Ishikawa (cell line): ENCODE data around the gene MR1.

Experiments
- CEBPB ChIP-seq: IDR thresholded peaks from 2 replicates; pipeline ENCODE4 v1.6.1; 2012
- CREB1 ChIP-seq: IDR thresholded peaks from 2 replicates; pipeline ENCODE4 v1.6.1; 2012; ENCODE audit warnings: low read depth
- EGR1 ChIP-seq: IDR thresholded peaks from 2 replicates; pipeline ENCODE4 v1.6.1; 2012
- EP300 ChIP-seq: IDR thresholded peaks from 2 replicates; pipeline ENCODE4 v1.6.1; 2012; ENCODE audit warnings: borderline replicate concordance
- FOXM1 ChIP-seq: IDR thresholded peaks from 2 replicates; pipeline ENCODE4 v1.6.1; 2012; ENCODE audit warnings: low read depth, borderline replicate concordance
- MAX ChIP-seq: IDR thresholded peaks from 2 replicates; pipeline ENCODE4 v1.6.1; 2012
- NFIC ChIP-seq: IDR thresholded peaks from 2 replicates; pipeline ENCODE4 v1.6.1; 2012
- RAD21 ChIP-seq: IDR thresholded peaks from 2 replicates; pipeline ENCODE4 v1.6.1; 2012; ENCODE audit warnings: low read depth
- REST ChIP-seq: IDR thresholded peaks from 2 replicates; pipeline ENCODE4 v1.6.1; 2012; ENCODE audit warnings: low read depth, mild to moderate bottlenecking
- TAF1 ChIP-seq: IDR thresholded peaks from 2 replicates; pipeline ENCODE4 v1.6.1; 2012; ENCODE audit warnings: low read depth, mild to moderate bottlenecking
- TCF12 ChIP-seq: IDR thresholded peaks from 2 replicates; pipeline ENCODE4 v1.6.1; 2012; ENCODE audit warnings: low read depth
- TEAD4 ChIP-seq: IDR thresholded peaks from 2 replicates; pipeline ENCODE4 v1.6.1; 2012
- USF1 ChIP-seq: IDR thresholded peaks from 2 replicates; pipeline ENCODE4 v1.6.1; 2012
- YY1 ChIP-seq: IDR thresholded peaks from 2 replicates; pipeline ENCODE4 v1.6.1; 2012; ENCODE audit warnings: low read depth
- ZBTB7A ChIP-seq: IDR thresholded peaks from 2 replicates; pipeline ENCODE4 v1.6.1; 2012; ENCODE audit warnings: low read depth

MR1 gene

GRCh38 chr1:181099152-181100014, 65.6 kb downstream of the MR1 start:
- TF ChIP-seq TEAD4 (no peak), YY1 (no peak), FOXM1 (no peak)

GRCh38 chr1:181100015-181100905, 66.5 kb downstream of the MR1 start:
- no peak for TF ChIP-seq CREB1
- no peak for TF ChIP-seq TCF12
- TF ChIP-seq TAF1 = no peak
- no peak for TF ChIP-seq ZBTB7A

- TF ChIP-seq CEBPB (peak; percentile 28; the same call in 1 of the 2 replicates), TAF1 (no peak)
Observed at GRCh38 chr1:181100934-181101333, 67.2 kb downstream of the MR1 start.

- TF ChIP-seq USF1 = no peak
- no peak for TF ChIP-seq TEAD4
- no peak for TF ChIP-seq TAF1
- no peak for TF ChIP-seq CEBPB
- no peak for TF ChIP-seq EP300
- no peak for TF ChIP-seq RAD21
- no peak for TF ChIP-seq YY1
- TF ChIP-seq CREB1 = no peak
- TF ChIP-seq TCF12 = no peak
- no peak for TF ChIP-seq REST
- TF ChIP-seq NFIC = no peak
- no peak for TF ChIP-seq EGR1
- TF ChIP-seq MAX = no peak
Observed at GRCh38 chr1:181101581-181102226, 67.9 kb downstream of the MR1 start.

- TF ChIP-seq RAD21 = no peak
- no peak for TF ChIP-seq TCF12
- no peak for TF ChIP-seq TAF1
- TF ChIP-seq YY1 = no peak
- no peak for TF ChIP-seq CEBPB
- TF ChIP-seq NFIC = no peak
- no peak for TF ChIP-seq EP300
- no peak for TF ChIP-seq CREB1
- TF ChIP-seq EGR1 = no peak
- no peak for TF ChIP-seq FOXM1
- TF ChIP-seq MAX = no peak
- no peak for TF ChIP-seq REST
- no peak for TF ChIP-seq USF1
Observed at GRCh38 chr1:181102841-181103240, 69.1 kb downstream of the MR1 start.

- TF ChIP-seq TAF1 = 0 out of 2 replicates have a peak, but pooled peaks have one; percentile 26
- TF ChIP-seq TEAD4 = no peak
- TF ChIP-seq NFIC = no peak
Observed at GRCh38 chr1:181103399-181103798, 69.6 kb downstream of the MR1 start.
